ENCODE measurements around the gene PLPPR3.

- TF ChIP-seq POLR2A (IDR thresholded peaks at IDR 0.05) (peak in 1 of 2 donors; percentile 11), CTCF (IDR thresholded peaks at IDR 0.05) (no peak)
Measured at GRCh38 chr19:768424-768823, 53.3 kb downstream of the PLPPR3 start.

Data from thyroid gland (tissue), 4 donors.